ENCODE data around the gene MGAT4C.

GRCh38 chr12:86052921-86053320 lies 203.3 kb downstream of the MGAT4C start:
- TF ChIP-seq CTCF (IDR thresholded peaks at IDR 0.05; ENCODE audit: extremely low read depth in 1 of 2, insufficient read depth in 1 of 2, low read depth in 1 of 2, low read length in 2 of 2) (no peak), POLR2A (IDR thresholded peaks at IDR 0.05; ENCODE audit: low read depth, low read length) (no peak), MYC (IDR thresholded peaks at IDR 0.05; ENCODE audit: low read depth, low read length) (no peak), MAX (IDR thresholded peaks at IDR 0.05; ENCODE audit: insufficient read depth, insufficient read length) (no peak)

All from endothelial cell of umbilical vein (primary cell).